GM12878 (cell line): Measurements from ENCODE around the gene XPOT. TPM values are rescaled to one million over a fixed set of nuclear protein-coding genes. Genes with fewer than 3 reads are reported as not detected.

Experiments
- ATAC-seq: fragments of 200-7000 bp; cut with Tn5 transposase; 3 replicates; pipeline ENCODE4 v1.9.1; 2020; ENCODE audit warnings: mild to moderate bottlenecking, moderate library complexity
- BruUV-seq: library from RNA; stranded (reverse); fragments of 400-500 nt; replicated peaks from 2 replicates; lab custom pipeline; 2021; lab: Mats Ljungman, UMichigan
- CTCF ChIA-PET: fragments of 300-600 bp; sonication (Branson Sonifier 250); formaldehyde crosslinking; extraction: SDS; loops from one replicate; lab custom pipeline; 2021; ENCODE audit warnings: inconsistent platforms; lab: Yijun Ruan, JAX
- POLR2A ChIA-PET: fragments of 350-600 bp; formaldehyde crosslinking; extraction: SDS; loops from one replicate; lab custom pipeline; 2021; ENCODE audit warnings: inconsistent platforms; lab: Charles Lee
- RAD21 ChIA-PET: fragments of 300-600 bp; sonication (Branson Sonifier 250); formaldehyde crosslinking; loops from one replicate; lab custom pipeline; 2023; ENCODE audit warnings: antibody characterized with exemption; ENCODE audit not compliant: unreplicated experiment; lab: Charles Lee
- SMC1A ChIA-PET: fragments of 300-600 bp; sonication (Branson Sonifier 250); formaldehyde crosslinking; loops from one replicate; lab custom pipeline; 2023; ENCODE audit not compliant: unreplicated experiment, uncharacterized antibody; lab: Charles Lee
- DNase-seq: peaks from one replicate; pipeline ENCODE4 v3.0.0-alpha.2; 2011; ENCODE audit warnings: low read depth, low spot score
- FAIRE-seq: peaks from 3 replicates; lab custom pipeline; 2011; peaks lifted over from hg19 to GRCh38; lab: Jason Lieb, UNC
- H2AFZ ChIP-seq: 2 replicates; pipeline ENCODE4 v1.6.0; 2011; ENCODE audit warnings: low read depth, low read length, control low read depth; ENCODE audit not compliant: control insufficient read depth
- H3K27ac ChIP-seq: 2 replicates; pipeline ENCODE4 v1.5.1; 2011; ENCODE audit warnings: control low read depth; ENCODE audit not compliant: control insufficient read depth, insufficient read depth
- H3K27me3 ChIP-seq, 2 experiments: replicated peaks in 1 of 2; 2 replicates each; pipeline versions ENCODE4 v1.6.0 to v1.6.1; 2011; ENCODE audit warnings: low read length in 1 of 2; ENCODE audit not compliant: control insufficient read depth in 2 of 2, insufficient read depth in 2 of 2
- H3K36me3 ChIP-seq, 2 experiments: 2 replicates each; pipeline ENCODE4 v1.5.1; 2011; ENCODE audit warnings: low read length in 1 of 2; ENCODE audit not compliant: control insufficient read depth in 2 of 2, insufficient read depth in 2 of 2
- H3K4me1 ChIP-seq: 2 replicates; pipeline ENCODE4 v1.6.1; 2011; ENCODE audit warnings: mild to moderate bottlenecking, low read length, moderate library complexity, mixed read lengths; ENCODE audit not compliant: control insufficient read depth, insufficient read depth
- H3K4me2 ChIP-seq: 2 replicates; pipeline ENCODE4 v1.6.0; 2011; ENCODE audit warnings: control low read depth; ENCODE audit not compliant: control insufficient read depth, insufficient read depth
- H3K4me3 ChIP-seq: fragments of 200-600 bp; sonication (generic); 2 replicates; pipeline ENCODE4 v1.5.1; 2016
- H3K79me2 ChIP-seq: 2 replicates; pipeline ENCODE4 v1.6.0; 2011; ENCODE audit warnings: low read length; ENCODE audit not compliant: control insufficient read depth, insufficient read depth
- H3K9ac ChIP-seq: 2 replicates; pipeline ENCODE4 v1.8.0; 2011; ENCODE audit warnings: low read length, control low read depth, mixed read lengths; ENCODE audit not compliant: control insufficient read depth, insufficient read depth
- H3K9me3 ChIP-seq: replicated peaks from 3 replicates; pipeline ENCODE4 v1.5.1; 2011; ENCODE audit warnings: mild to moderate bottlenecking, low read length; ENCODE audit not compliant: control insufficient read depth, insufficient read depth
- H4K20me1 ChIP-seq: 2 replicates; pipeline ENCODE4 v1.6.0; 2011; ENCODE audit not compliant: control insufficient read depth, insufficient read depth
- BCL11A ChIP-seq: IDR thresholded peaks from 2 replicates; pipeline ENCODE4 v1.6.1; 2011; ENCODE audit warnings: low read depth, low read length
- CHD1 ChIP-seq: IDR thresholded peaks from 2 replicates; pipeline ENCODE4 v1.6.1; 2012; ENCODE audit warnings: low read depth, low read length, improper control_type of control experiment
- CHD2 ChIP-seq: IDR thresholded peaks from 2 replicates; pipeline ENCODE4 v1.6.1; 2011; ENCODE audit warnings: low read depth, low read length, improper control_type of control experiment, borderline replicate concordance
- CHD4 ChIP-seq: fragments of 200-600 bp; sonication (generic); IDR thresholded peaks from 2 replicates; pipeline ENCODE4 v1.6.1; 2016; ENCODE audit warnings: mild to moderate bottlenecking
- CREM ChIP-seq: IDR thresholded peaks from 2 replicates; pipeline ENCODE4 v1.6.1; 2014; ENCODE audit warnings: antibody characterized with exemption, low read depth
- ELK1 ChIP-seq: IDR thresholded peaks from 2 replicates; pipeline ENCODE4 v1.6.1; 2012; ENCODE audit warnings: low read depth, low read length, improper control_type of control experiment
- EP300 ChIP-seq, 2 experiments: fragments of 150-350 bp in 1 of 2; IDR thresholded peaks; 2 replicates each; pipeline ENCODE4 v1.6.1; 2011 to 2012; ENCODE audit warnings: low read depth in 2 of 2, low read length in 2 of 2, borderline replicate concordance in 1 of 2, improper control_type of control experiment in 1 of 2, inconsistent platforms in 1 of 2; ENCODE audit not compliant: control insufficient read depth in 1 of 2
- EZH2 ChIP-seq: IDR thresholded peaks from 2 replicates; pipeline ENCODE4 v1.6.1; 2012; ENCODE audit warnings: low read depth, mild to moderate bottlenecking, control low read depth, inconsistent platforms, low read length, borderline replicate concordance; ENCODE audit not compliant: control insufficient read depth
- HDAC6 ChIP-seq: fragments of 200-600 bp; sonication (generic); IDR thresholded peaks from one replicate; pipeline ENCODE4 v1.8.0; 2017; ENCODE audit warnings: antibody characterized with exemption; ENCODE audit not compliant: unreplicated experiment
- JUNB ChIP-seq: IDR thresholded peaks from 2 replicates; pipeline ENCODE4 v1.6.1; 2016; ENCODE audit warnings: antibody characterized with exemption, mild to moderate bottlenecking
- MXI1 ChIP-seq: fragments of 150-350 bp; IDR thresholded peaks from 2 replicates; pipeline ENCODE4 v1.6.1; 2011; ENCODE audit warnings: low read depth, mild to moderate bottlenecking, inconsistent platforms, low read length, improper control_type of control experiment
- NR2C2 ChIP-seq: IDR thresholded peaks from 2 replicates; pipeline ENCODE4 v1.6.1; 2011; ENCODE audit warnings: borderline replicate concordance, low read depth; ENCODE audit not compliant: control insufficient read depth, insufficient read length
- PML ChIP-seq: IDR thresholded peaks from 2 replicates; pipeline ENCODE4 v1.6.1; 2012; ENCODE audit warnings: low read length, inconsistent platforms
- POLR2AphosphoS2 ChIP-seq: IDR thresholded peaks from 2 replicates; pipeline ENCODE4 v1.6.1; 2011; ENCODE audit warnings: low read depth, mild to moderate bottlenecking, low read length, improper control_type of control experiment, moderate library complexity
- SMARCA5 ChIP-seq: fragments of 450-650 bp; IDR thresholded peaks from 2 replicates; pipeline ENCODE4 v1.6.1; 2017; ENCODE audit warnings: mild to moderate bottlenecking
- SUZ12 ChIP-seq: fragments of 200-600 bp; sonication (generic); IDR thresholded peaks from one replicate; pipeline ENCODE4 v1.6.1; 2018; ENCODE audit warnings: antibody characterized with exemption, mild to moderate bottlenecking; ENCODE audit not compliant: unreplicated experiment
- TARDBP ChIP-seq: IDR thresholded peaks from 2 replicates; pipeline ENCODE4 v1.6.1; 2016; ENCODE audit warnings: borderline replicate concordance
- WRNIP1 ChIP-seq: IDR thresholded peaks from 2 replicates; pipeline ENCODE4 v1.6.1; 2011; ENCODE audit warnings: low read depth, low read length, improper control_type of control experiment, borderline replicate concordance
- ZBTB4 ChIP-seq: fragments of 450-650 bp; formaldehyde crosslinking; IDR thresholded peaks from 2 replicates; pipeline ENCODE4 v1.4.0; 2022; ENCODE audit warnings: mild to moderate bottlenecking, moderate library complexity
- ZNF384 ChIP-seq: IDR thresholded peaks from 2 replicates; pipeline ENCODE4 v1.6.1; 2012; ENCODE audit warnings: low read depth, mild to moderate bottlenecking, low read length, improper control_type of control experiment, borderline replicate concordance
- WGBS: methylation state at CpG from one replicate; pipeline ENCODE4 v1.1.6; 2016; ENCODE audit warnings: low lambda C conversion rate; ENCODE audit not compliant: insufficient replicate concordance, insufficient coverage; ENCODE audit errors: missing lambda C conversion rate; 5-methylcytosine and 5-hydroxymethylcytosine counted together
- in situ Hi-C: fragments of 300-500 bp; cut with MboI; formaldehyde crosslinking; loops from 9 replicates; pipeline ENCODE4 v1.14.3; 2018; ENCODE audit warnings: mixed read lengths
- intact Hi-C: fragments of 100-400 bp; cut with micrococcal nuclease; formaldehyde crosslinking; loops from one replicate; pipeline ENCODE4 v1.14.2; 2022; ENCODE audit not compliant: unreplicated experiment
- polyA plus RNA-seq, 11 experiments: library from polyadenylated mRNA; depleted of rRNA in 4 of 11; unstranded in 6 of 11; stranded (reverse) in 5 of 11; fragments of >200 nt; fragmentation: Nextera tagmentation in 4 of 11; fragmentation: Illumina TruSeq in 1 of 11; extraction: Ambion mirVana in 4 of 11; extraction: Trizol in 1 of 11; gene quantifications; 1 replicate in 1 of 11; 2 replicates in 10 of 11; pipeline versions ENCODE4 v1.2.1 to v1.2.3, GENCODE V29; 2011 to 2016; ENCODE audit warnings: inconsistent platforms in 2 of 11, missing spikeins in 2 of 11, low read depth in 1 of 11
- total RNA-seq, 4 experiments: library from RNA; depleted of rRNA in 3 of 4; stranded (reverse); fragments of >200 nt in 3 of 4; fragmentation: Illumina TruSeq in 1 of 4; extraction: Trizol in 1 of 4; gene quantifications; 2 replicates each; pipeline versions ENCODE4 v1.2.1 to v1.2.3, GENCODE V29; 2013 to 2021

XPOT gene
- total and polyA plus RNA-seq, 10 of the 15 experiments (the other 5 are each of a cell fraction or from before 2014, with no cell fraction given), result 11.9 to 66.3 (median 54.7) TPM

- no peak for ATAC-seq
- Histone ChIP-seq H3K27ac (no peak overlapping the region), H3K27me3 (no peaks in the 10 kb centered on the region), H3K9me3 (no peaks in the 10 kb centered on the region), H3K36me3 (no peaks in the 10 kb centered on the region), H3K9ac (no peak overlapping the region), H3K4me1 (no peaks in the 10 kb centered on the region), H4K20me1 (no peaks in the 10 kb centered on the region), H3K4me3 (no peak overlapping the region), H2AFZ (no peak overlapping the region), H3K79me2 (no peaks in the 10 kb centered on the region), H3K4me2 (no peak overlapping the region)
- in situ Hi-C loops, result no loop called here
- POLR2A ChIA-PET, result interaction anchor here (0.6 kb wide), 1 partner anchor 32 kb away, joined by 5 read pairs; no protein-coding TSS in a partner anchor
- no peak for DNase-seq
- TF ChIP-seq BCL11A (no peak), CHD4 (no peak), ELK1 (no peak), HDAC6 (no peak), ZNF384 (no peak), EP300 (IDR thresholded peaks at IDR 0.05; ENCODE audit: borderline replicate concordance in 1 of 2, control insufficient read depth in 1 of 2, low read depth in 2 of 2, low read length in 2 of 2) (no peak), CHD1 (no peak), JUNB (no peak), SMARCA5 (no peak), ZBTB4 (CRISPR knock-in tag) (no peak), MXI1 (no peak), SUZ12 (no peak), TARDBP (no peak), WRNIP1 (no peak), EZH2 (no peak), PML (no peak), CHD2 (no peak), POLR2AphosphoS2 (no peak), CREM (no peak), NR2C2 (no peak)
- BruUV-seq, result no TSS peak
- SMC1A ChIA-PET, result no interaction called here
- intact Hi-C loops, result no loop called here
- RAD21 ChIA-PET, result no interaction called here
- FAIRE-seq, result no peak
- 51% methylated on average over 4 of the region's 4 CpGs for WGBS
- CTCF ChIA-PET, result no interaction called here
Measured at GRCh38 chr12:64362721-64363305, 41.4 kb upstream of the XPOT start.
